GM21619 (cell line): ENCODE results near the gene TRAF1.

Experiments used
- ATAC-seq: cut with Tn5 transposase; IDR thresholded peaks from one replicate; pipeline ENCODE4 v1.9.1; 2021; ENCODE audit not compliant: unreplicated experiment

Gene TRAF1

GRCh38 chr9:120873512-120873911 is 53.1 kb downstream of the TRAF1 start:
- no peak for ATAC-seq

- ATAC-seq, result no peak
Measured at GRCh38 chr9:120872791-120873502, 53.6 kb downstream of the TRAF1 start.

GRCh38 chr9:120870206-120870605 is 56.4 kb downstream of the TRAF1 start:
- no peak for ATAC-seq

- ATAC-seq, result no peak
Measured at GRCh38 chr9:120869726-120870125, 56.9 kb downstream of the TRAF1 start.

- no peak for ATAC-seq
Measured at GRCh38 chr9:120869360-120869687, 57.3 kb downstream of the TRAF1 start.

- ATAC-seq, result peak; percentile 85
Measured at GRCh38 chr9:120868676-120869359, 57.8 kb downstream of the TRAF1 start.

GRCh38 chr9:120868339-120868675 is 58.3 kb downstream of the TRAF1 start:
- no peak for ATAC-seq

GRCh38 chr9:120867676-120868338 is 58.8 kb downstream of the TRAF1 start:
- ATAC-seq, result no peak

- no peak for ATAC-seq
Measured at GRCh38 chr9:120866651-120867050, 59.9 kb downstream of the TRAF1 start.

GRCh38 chr9:120865809-120866208 is 60.8 kb downstream of the TRAF1 start:
- no peak for ATAC-seq

- no peak for ATAC-seq
Measured at GRCh38 chr9:120865176-120865575, 61.4 kb downstream of the TRAF1 start.

- no peak for ATAC-seq
Measured at GRCh38 chr9:120864719-120865118, 61.9 kb downstream of the TRAF1 start.

GRCh38 chr9:120863833-120864232 is 62.8 kb downstream of the TRAF1 start:
- ATAC-seq, result no peak

- no peak for ATAC-seq
Measured at GRCh38 chr9:120862452-120862851, 64.1 kb downstream of the TRAF1 start.

GRCh38 chr9:120861935-120862334 is 64.7 kb downstream of the TRAF1 start:
- no peak for ATAC-seq

- no peak for ATAC-seq
Measured at GRCh38 chr9:120860083-120860482, 66.5 kb downstream of the TRAF1 start.

- ATAC-seq, result no peak
Measured at GRCh38 chr9:120859361-120859760, 67.2 kb downstream of the TRAF1 start.

GRCh38 chr9:120857902-120858301 is 68.7 kb downstream of the TRAF1 start:
- no peak for ATAC-seq

GRCh38 chr9:120857481-120857880 is 69.1 kb downstream of the TRAF1 start:
- no peak for ATAC-seq

- no peak for ATAC-seq
Measured at GRCh38 chr9:120856700-120857099, 69.9 kb downstream of the TRAF1 start.

GRCh38 chr9:120855827-120856670 is 70.5 kb downstream of the TRAF1 start:
- ATAC-seq, result no peak
